Body of pancreas (tissue), 4 donors: ENCODE measurements around the gene ZNF677. TPM values are rescaled to one million over a fixed set of nuclear protein-coding genes. Genes with fewer than 3 reads are reported as not detected.
"Not testable (repeated sequence)": the region's sequence is repeated elsewhere in the genome, so short reads cannot be mapped to it uniquely, and the experiment has no call there.

Source experiments
- ATAC-seq: fragments of 150-250 bp; one replicate; pipeline ENCODE4 v1.9.1; 2016
- DNase-seq, 4 donors: peaks; one replicate each; pipeline ENCODE4 v3.0.0-alpha.2; 2019
- H3K27ac ChIP-seq, 4 donors: fragments of 200-600 bp; sonication (generic); 1 replicate in 3 of 4; 2 replicates in 1 of 4; pipeline versions ENCODE4 v1.5.1 to v1.6.1; 2016 to 2019; ENCODE audit warnings: mild to moderate bottlenecking in 1 of 4, mixed read lengths in 1 of 4, moderate library complexity in 1 of 4
- H3K27me3 ChIP-seq, 2 donors: fragments of 200-600 bp; sonication (generic); one replicate each; pipeline ENCODE4 v1.6.0; 2016; ENCODE audit warnings: mild to moderate bottlenecking in 1 of 2
- H3K36me3 ChIP-seq, 2 donors: fragments of 200-600 bp; sonication (generic); replicated peaks in 1 of 2; 2 replicates each; pipeline ENCODE4 v1.5.1; 2016; ENCODE audit warnings: low read depth in 2 of 2; ENCODE audit not compliant: insufficient read depth in 1 of 2
- H3K4me1 ChIP-seq: fragments of 200-600 bp; sonication (generic); one replicate; pipeline ENCODE4 v1.6.0; 2016
- H3K4me3 ChIP-seq, 2 donors: fragments of 200-600 bp; sonication (generic); 1 replicate in 1 of 2; 2 replicates in 1 of 2; pipeline ENCODE4 v1.5.1; 2016 to 2019
- H3K9me3 ChIP-seq, 3 donors: fragments of 200-600 bp; sonication (generic); 1 replicate in 2 of 3; 2 replicates in 1 of 3; pipeline ENCODE4 v1.5.1; 2016
- POLR2A ChIP-seq, 3 donors: fragments of 450-650 bp; IDR thresholded peaks; one replicate each; pipeline ENCODE4 v1.6.1; 2016; ENCODE audit warnings: antibody characterized with exemption in 3 of 3, mild to moderate bottlenecking in 2 of 3
- WGBS, 2 donors: methylation state at CpG; one replicate each; pipeline ENCODE4 v1.1.5; 2017; 5-methylcytosine and 5-hydroxymethylcytosine counted together
- intact Hi-C: fragments of 100-400 bp; cut with DNase I; formaldehyde crosslinking; loops from one replicate; pipeline ENCODE4 v1.15.1; 2023
- total RNA-seq, 2 donors: library from RNA; depleted of rRNA; stranded (reverse); fragments of >200 nt; gene quantifications; one replicate each; pipeline ENCODE4 v1.1.0, GENCODE V29; 2016
- TF ChIP-seq, protein P1 (sequence below), 7 experiments: fragments of 450-650 bp in 4 of 7; fragments of 200-600 bp in 3 of 7; sonication (generic) in 3 of 7; IDR thresholded peaks; one replicate each; pipeline ENCODE4 v1.5.1; 2016 to 2019; ENCODE audit warnings: antibody characterized with exemption in 7 of 7

The ZNF677 gene
- total RNA-seq, 2 donors from 2014 or later: 2.3 to 3.4 TPM

DNA sequence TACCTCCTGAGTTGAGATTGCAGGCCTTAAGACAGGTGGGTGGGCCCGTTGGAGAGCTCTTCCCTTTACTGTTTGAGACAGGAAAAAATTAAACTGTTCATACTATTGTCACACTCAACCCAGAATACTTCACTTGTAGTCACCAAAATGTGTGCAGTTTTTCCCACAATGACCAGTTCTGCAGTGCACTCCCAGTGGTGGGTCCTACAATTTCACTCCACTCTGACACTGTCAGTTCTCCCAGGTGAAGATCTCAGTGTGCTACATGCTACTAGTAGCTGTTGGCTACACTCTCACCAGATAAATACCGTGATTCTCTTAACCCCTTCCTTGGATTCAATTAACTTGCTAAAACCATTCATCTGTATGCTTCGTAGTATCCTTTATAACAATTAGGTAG, 64.4 kb downstream of the ZNF677 start:
- no peaks in the 10 kb centered on the region for H3K36me3 ChIP-seq
- TF ChIP-seq, protein P1, sequence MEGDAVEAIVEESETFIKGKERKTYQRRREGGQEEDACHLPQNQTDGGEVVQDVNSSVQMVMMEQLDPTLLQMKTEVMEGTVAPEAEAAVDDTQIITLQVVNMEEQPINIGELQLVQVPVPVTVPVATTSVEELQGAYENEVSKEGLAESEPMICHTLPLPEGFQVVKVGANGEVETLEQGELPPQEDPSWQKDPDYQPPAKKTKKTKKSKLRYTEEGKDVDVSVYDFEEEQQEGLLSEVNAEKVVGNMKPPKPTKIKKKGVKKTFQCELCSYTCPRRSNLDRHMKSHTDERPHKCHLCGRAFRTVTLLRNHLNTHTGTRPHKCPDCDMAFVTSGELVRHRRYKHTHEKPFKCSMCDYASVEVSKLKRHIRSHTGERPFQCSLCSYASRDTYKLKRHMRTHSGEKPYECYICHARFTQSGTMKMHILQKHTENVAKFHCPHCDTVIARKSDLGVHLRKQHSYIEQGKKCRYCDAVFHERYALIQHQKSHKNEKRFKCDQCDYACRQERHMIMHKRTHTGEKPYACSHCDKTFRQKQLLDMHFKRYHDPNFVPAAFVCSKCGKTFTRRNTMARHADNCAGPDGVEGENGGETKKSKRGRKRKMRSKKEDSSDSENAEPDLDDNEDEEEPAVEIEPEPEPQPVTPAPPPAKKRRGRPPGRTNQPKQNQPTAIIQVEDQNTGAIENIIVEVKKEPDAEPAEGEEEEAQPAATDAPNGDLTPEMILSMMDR (IDR thresholded peaks at IDR 0.05): no peak
- TF ChIP-seq POLR2A (IDR thresholded peaks at IDR 0.05): no peak
- no peak for ATAC-seq
- no peaks in the 10 kb centered on the region for H3K9me3 ChIP-seq
- no peaks in the 10 kb centered on the region for H3K27me3 ChIP-seq
- 83 to 88% methylated on average over 3 of the region's 3 CpGs for WGBS, 2 donors
- H3K4me3 ChIP-seq: no peak overlapping the region
- no peak for DNase-seq
- no peak overlapping the region for H3K27ac ChIP-seq
- peaks cover 12% of the 10 kb centered on the region for H3K4me1 ChIP-seq
- intact Hi-C loops: loop anchor here (10.0 kb wide), 1 partner anchor 145 kb away; the partner anchor contains the start of gene ZNF845

DNA sequence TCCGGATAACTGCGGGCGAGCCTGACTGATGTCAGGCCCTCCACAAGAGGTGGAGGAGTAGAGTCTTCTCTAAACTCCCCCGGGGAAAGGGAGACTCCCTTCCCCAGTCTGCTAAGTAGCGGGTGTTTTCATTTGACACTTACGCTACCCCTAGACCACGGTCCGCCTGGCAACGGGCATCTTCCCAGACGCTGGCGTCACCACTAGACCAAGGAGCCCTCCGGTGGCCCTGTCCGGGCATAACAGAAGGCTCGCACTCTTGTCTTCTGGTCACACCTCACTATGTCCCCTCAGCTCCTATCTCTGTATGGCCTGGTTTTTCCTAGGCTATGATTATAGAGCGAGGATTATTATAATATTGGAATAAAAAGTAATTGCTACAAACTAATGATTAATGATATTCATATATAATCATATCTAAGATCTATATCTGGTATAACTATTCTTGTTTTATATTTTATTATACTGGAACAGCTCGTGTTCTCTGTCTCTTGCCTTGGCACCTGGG, 64.9 kb downstream of the ZNF677 start:
- intact Hi-C loops: loop anchor here (10.0 kb wide), 1 partner anchor 145 kb away; the partner anchor contains the start of gene ZNF845
- 79 to 82% methylated on average over 10 to 11 of the region's 16 CpGs for WGBS, 2 donors
- peaks cover 12% of the 10 kb centered on the region for H3K4me1 ChIP-seq
- not testable (repeated sequence) for DNase-seq, H3K27ac ChIP-seq, H3K36me3 ChIP-seq, H3K9me3 ChIP-seq, H3K4me3 ChIP-seq, ATAC-seq, H3K27me3 ChIP-seq

Other genes with a start within 250 kb of the ZNF677 start
- not detected for gene ERVV-1, start 241.0 kb downstream of the ZNF677 start, total RNA-seq
- gene ERVV-2, start 210.1 kb downstream of the ZNF677 start, total RNA-seq: not detected
- gene ZNF160, start 151.5 kb downstream of the ZNF677 start, total RNA-seq: 10 to 100 TPM; 16.6 to 32.3 TPM
- 1 to 10 TPM; 3.9 to 6.9 TPM for gene ZNF415, start 122.0 kb downstream of the ZNF677 start, total RNA-seq
- 1 to 10 TPM; 4.0 to 9.9 TPM for gene ZNF347, start 95.8 kb downstream of the ZNF677 start, total RNA-seq
- 1 to 10 TPM in 1 of 2 donors, under 1 TPM in 1; 0.78 to 3.3 TPM for gene ZNF665, start 61.5 kb downstream of the ZNF677 start, total RNA-seq
- not detected for gene VN1R2, start 3.4 kb upstream of the ZNF677 start, total RNA-seq
- gene VN1R4, start 12.8 kb upstream of the ZNF677 start, total RNA-seq: not detected
- 1 to 10 TPM; 3.0 to 4.2 TPM for gene ZNF845, start 78.9 kb upstream of the ZNF677 start, total RNA-seq
- gene ZNF525, start 110.8 kb upstream of the ZNF677 start, total RNA-seq: 10 to 100 TPM; 12.2 to 14.2 TPM
- 1 to 10 TPM; 7.5 to 9.6 TPM for gene ZNF765, start 140.3 kb upstream of the ZNF677 start, total RNA-seq
- gene ZNF761, start 177.1 kb upstream of the ZNF677 start, total RNA-seq: 1 to 10 TPM; 4.3 to 6.2 TPM
- 1 to 10 TPM; 1.6 to 1.8 TPM for gene ZNF813, start 212.9 kb upstream of the ZNF677 start, total RNA-seq